Colonic mucosa (tissue), 4 donors: Measurements from ENCODE around the gene FOXO6. TPM values are rescaled to one million over a fixed set of nuclear protein-coding genes. Genes with fewer than 3 reads are reported as not detected.

ENCODE experiments used
- DNase-seq: peaks from one replicate; pipeline ENCODE4 v3.0.0-alpha.2; 2020
- H3K27ac ChIP-seq: fragments of 200-600 bp; one replicate; pipeline ENCODE4 v1.8.0; 2021
- H3K27me3 ChIP-seq: fragments of 200-600 bp; one replicate; pipeline ENCODE4 v1.8.0; 2021
- H3K36me3 ChIP-seq: fragments of 200-600 bp; one replicate; pipeline ENCODE4 v1.8.0; 2021
- H3K4me1 ChIP-seq: fragments of 200-600 bp; one replicate; pipeline ENCODE4 v1.8.0; 2021; ENCODE audit warnings: mild to moderate bottlenecking
- H3K4me3 ChIP-seq: fragments of 200-600 bp; one replicate; pipeline ENCODE4 v1.8.0; 2021
- H3K9ac ChIP-seq, 2 donors: one replicate each; pipeline ENCODE4 v1.7.0; 2013; ENCODE audit warnings: control low read depth in 2 of 2, low read depth in 2 of 2, low read length in 2 of 2
- H3K9me3 ChIP-seq: fragments of 200-600 bp; one replicate; pipeline ENCODE4 v1.8.0; 2021
- intact Hi-C: fragments of 100-400 bp; cut with DNase I; formaldehyde crosslinking; loops from one replicate; pipeline ENCODE4 v1.14.1; 2022
- total RNA-seq, 2 donors: library from RNA; stranded (reverse); fragmentation: NEBNext Ultra II Directional in 1 of 2; extraction: Animal tissue kit (Norgen Biotek cat#: 25700) in 1 of 2; gene quantifications; one replicate each; pipeline ENCODE4 v1.2.1, GENCODE V29; 2021
- TF ChIP-seq, protein P1 (sequence below): fragments of 200-600 bp; IDR thresholded peaks from one replicate; pipeline ENCODE4 v1.8.0; 2022; ENCODE audit warnings: antibody characterized with exemption, mild to moderate bottlenecking
- donor health status: healthy.
- donor health status: DM: no; HTN: no; CAD: no.
- donor health status: DM: no; HTN: no; CAD: no.

Gene FOXO6
- total RNA-seq, 2 donors from 2014 or later, result 0.56 to 0.59 TPM

DNA sequence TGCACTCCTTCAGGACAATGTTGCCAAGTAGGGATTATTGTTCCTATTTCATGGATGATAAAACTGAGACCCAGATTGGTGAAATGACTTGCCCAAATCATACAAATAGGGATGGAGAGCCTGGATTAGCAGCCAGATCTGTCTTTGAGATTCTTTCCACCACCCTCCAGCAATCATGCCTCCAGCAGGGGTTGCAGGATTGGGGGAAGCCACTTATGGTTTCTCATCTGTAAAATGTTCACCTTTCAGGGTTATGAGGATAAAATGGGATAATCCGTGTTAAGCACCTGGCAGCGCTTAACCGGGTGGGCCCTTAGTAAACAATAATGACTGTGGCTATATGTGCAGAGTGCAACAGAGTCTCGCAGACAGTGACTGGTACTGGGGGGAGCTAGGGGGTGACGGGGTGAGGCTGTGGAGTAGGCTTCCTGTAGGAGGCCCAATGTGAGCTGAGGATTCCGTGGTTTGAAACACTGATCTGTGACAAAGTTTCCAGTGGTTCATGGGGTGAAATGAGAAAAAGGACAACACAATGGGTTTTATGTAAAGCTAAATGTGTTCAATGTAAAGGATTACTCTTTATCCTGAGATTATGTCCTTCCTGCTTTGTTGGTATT lies 33.7 kb upstream of the FOXO6 start:
- TF ChIP-seq, protein P1, sequence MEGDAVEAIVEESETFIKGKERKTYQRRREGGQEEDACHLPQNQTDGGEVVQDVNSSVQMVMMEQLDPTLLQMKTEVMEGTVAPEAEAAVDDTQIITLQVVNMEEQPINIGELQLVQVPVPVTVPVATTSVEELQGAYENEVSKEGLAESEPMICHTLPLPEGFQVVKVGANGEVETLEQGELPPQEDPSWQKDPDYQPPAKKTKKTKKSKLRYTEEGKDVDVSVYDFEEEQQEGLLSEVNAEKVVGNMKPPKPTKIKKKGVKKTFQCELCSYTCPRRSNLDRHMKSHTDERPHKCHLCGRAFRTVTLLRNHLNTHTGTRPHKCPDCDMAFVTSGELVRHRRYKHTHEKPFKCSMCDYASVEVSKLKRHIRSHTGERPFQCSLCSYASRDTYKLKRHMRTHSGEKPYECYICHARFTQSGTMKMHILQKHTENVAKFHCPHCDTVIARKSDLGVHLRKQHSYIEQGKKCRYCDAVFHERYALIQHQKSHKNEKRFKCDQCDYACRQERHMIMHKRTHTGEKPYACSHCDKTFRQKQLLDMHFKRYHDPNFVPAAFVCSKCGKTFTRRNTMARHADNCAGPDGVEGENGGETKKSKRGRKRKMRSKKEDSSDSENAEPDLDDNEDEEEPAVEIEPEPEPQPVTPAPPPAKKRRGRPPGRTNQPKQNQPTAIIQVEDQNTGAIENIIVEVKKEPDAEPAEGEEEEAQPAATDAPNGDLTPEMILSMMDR, result no peak

DNA sequence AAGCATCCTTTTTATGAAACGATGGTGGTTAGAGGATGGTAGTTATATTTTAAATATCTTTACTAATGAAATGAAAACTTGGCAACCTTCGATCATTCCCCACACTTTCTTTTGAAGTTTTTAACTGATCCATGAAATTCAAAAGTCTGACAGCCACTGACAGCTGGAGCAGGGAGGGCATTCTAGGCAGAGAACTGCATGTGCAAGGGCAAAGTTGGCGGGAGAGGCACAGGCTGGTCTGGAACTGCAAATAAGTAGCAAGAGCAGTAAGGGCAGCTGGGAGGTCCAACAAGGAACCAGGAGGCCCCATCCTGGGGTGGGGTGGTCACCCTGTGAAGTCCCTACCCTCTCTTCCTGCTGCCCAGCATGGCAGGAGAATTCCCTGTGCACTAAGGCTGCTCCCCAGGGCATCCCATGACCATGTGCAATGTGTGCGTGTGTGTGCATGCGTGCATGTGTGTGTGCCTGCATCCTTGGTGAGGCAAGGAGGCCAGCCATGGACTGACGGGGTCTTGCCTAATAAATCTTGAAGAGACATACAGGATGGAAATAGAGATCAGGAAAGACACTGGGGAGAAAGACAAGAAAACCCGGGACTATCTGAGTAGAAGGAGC lies 33.1 kb upstream of the FOXO6 start:
- Histone ChIP-seq H3K4me1 (no peaks in the 10 kb centered on the region), H3K9me3 (no peaks in the 10 kb centered on the region), H3K27me3 (no peaks in the 10 kb centered on the region), H3K4me3 (no peak overlapping the region), H3K9ac (no peak overlapping the region), H3K36me3 (no peaks in the 10 kb centered on the region), H3K27ac (no peak overlapping the region)
- no peak for DNase-seq
- TF ChIP-seq, protein P1, result no peak
- intact Hi-C loops, result no loop called here

More for the DNA sequence above, 33.7 kb upstream of the FOXO6 start:
- no peak for DNase-seq
- Histone ChIP-seq H3K36me3 (no peaks in the 10 kb centered on the region), H3K27ac (no peak overlapping the region), H3K9ac (no peak overlapping the region), H3K4me3 (no peak overlapping the region), H3K9me3 (no peaks in the 10 kb centered on the region), H3K27me3 (no peaks in the 10 kb centered on the region), H3K4me1 (no peaks in the 10 kb centered on the region)
- intact Hi-C loops, result no loop called here

DNA sequence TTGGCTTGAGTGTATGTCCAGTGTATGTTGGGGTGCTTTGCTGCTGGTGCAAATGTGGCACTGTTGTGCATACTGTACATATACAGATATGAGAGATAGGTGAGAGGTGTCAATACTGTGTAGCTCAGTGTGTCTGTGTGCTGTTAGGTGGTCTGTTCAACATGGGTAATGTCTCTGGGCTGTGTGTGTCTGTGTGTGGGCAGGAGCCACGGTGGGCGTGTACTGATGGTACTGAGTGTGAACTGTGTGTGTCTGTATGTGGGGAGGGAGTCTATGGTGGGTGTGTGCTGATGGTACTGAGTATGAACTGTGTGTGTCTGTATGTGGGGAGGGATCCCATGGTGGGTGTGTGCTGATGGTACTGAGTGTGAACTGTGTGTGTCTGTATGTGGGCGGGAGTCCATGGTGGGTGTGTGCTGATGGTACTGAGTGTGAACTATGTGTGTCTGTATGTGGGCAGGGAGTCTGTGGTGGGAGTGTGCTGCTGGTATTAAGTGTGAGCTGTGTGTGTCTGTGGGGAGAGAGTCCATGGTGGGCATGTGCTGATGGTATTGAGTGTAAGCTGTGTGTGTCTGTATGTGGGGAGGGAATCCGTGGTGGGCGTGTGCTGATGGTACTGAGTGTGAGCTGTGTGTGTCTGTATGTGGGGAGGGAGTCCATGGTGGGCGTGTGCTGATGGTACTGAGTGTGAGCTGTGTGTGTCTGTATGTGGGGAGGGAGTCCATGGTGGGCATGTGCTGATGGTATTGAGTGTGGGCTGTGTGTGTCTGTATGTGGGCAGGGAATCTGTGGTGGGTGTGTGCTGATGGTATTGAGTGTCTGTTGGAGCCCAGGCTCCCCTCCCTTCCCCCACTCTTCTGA lies 32.2 kb upstream of the FOXO6 start:
- intact Hi-C loops, result no loop called here
- TF ChIP-seq, protein P1, result no peak
- Histone ChIP-seq H3K27ac (no peak overlapping the region), H3K27me3 (no peaks in the 10 kb centered on the region), H3K9me3 (no peaks in the 10 kb centered on the region), H3K9ac (no peak overlapping the region), H3K4me3 (no peak overlapping the region), H3K36me3 (no peaks in the 10 kb centered on the region), H3K4me1 (no peaks in the 10 kb centered on the region)
- no peak for DNase-seq

DNA sequence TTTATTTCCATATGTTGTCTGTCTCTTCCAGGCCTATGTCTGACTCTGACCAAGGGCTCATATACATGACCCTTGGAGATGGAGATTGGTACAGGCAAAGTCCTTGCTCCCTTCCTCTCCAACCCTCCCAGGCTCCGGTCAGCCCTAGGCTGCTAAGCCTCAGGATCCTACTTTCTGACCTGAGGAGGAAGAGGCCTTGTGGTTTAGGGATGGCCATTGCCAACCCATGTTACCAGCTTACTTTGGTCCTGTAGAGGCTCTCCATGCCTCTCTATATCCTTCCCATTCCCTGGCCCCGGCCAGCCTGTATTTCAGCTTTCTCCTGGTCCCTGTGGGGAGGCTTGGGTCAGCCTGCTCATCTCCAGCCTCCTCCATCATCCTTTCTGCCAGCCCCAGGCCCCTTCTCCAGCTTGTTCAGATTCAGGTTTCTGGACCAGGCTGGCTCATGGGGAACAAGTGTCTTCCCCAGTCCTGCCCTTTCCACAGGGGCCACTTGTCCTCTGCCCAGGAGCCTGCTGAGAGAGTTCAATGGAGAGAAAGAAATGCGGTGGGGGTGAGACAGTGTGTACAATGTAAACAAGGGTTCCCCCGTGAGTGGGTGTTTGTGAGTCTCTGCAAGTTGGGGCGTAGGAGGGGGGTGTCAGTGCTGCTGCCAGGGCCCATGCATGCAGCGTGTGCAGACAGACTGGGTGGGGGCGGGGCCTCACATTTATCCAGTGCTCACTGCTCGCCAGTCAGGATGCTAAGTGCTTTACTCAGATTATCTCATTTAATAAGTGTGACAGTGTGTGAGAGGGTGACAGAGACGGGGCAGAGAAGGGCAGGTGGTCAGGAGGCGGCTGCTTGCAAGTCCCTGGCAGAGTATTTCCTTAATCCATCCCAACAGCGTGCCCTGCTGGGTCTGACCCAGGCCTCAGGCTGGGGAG lies 31.3 kb upstream of the FOXO6 start:
- peak; percentile 11 for DNase-seq
- H3K4me1 ChIP-seq, result no peaks in the 10 kb centered on the region
- no peak overlapping the region for H3K27ac ChIP-seq
- no peaks in the 10 kb centered on the region for H3K27me3 ChIP-seq
- H3K36me3 ChIP-seq, result no peaks in the 10 kb centered on the region
- H3K9me3 ChIP-seq, result no peaks in the 10 kb centered on the region
- TF ChIP-seq, protein P1, result no peak
- intact Hi-C loops, result no loop called here
- H3K9ac ChIP-seq, result no peak overlapping the region
- no peak overlapping the region for H3K4me3 ChIP-seq
